GM12878 (cell line): Measurements from ENCODE around the gene LAMB1. TPM values are rescaled to one million over a fixed set of nuclear protein-coding genes. Genes with fewer than 3 reads are reported as not detected.

ENCODE experiments used
- ATAC-seq: fragments of 200-7000 bp; cut with Tn5 transposase; 3 replicates; pipeline ENCODE4 v1.9.1; 2020; ENCODE audit warnings: mild to moderate bottlenecking, moderate library complexity
- BruUV-seq: library from RNA; stranded (reverse); fragments of 400-500 nt; replicated peaks from 2 replicates; lab custom pipeline; 2021; lab: Mats Ljungman, UMichigan
- CTCF ChIA-PET: fragments of 300-600 bp; sonication (Branson Sonifier 250); formaldehyde crosslinking; extraction: SDS; loops from one replicate; lab custom pipeline; 2021; ENCODE audit warnings: inconsistent platforms; lab: Yijun Ruan, JAX
- POLR2A ChIA-PET: fragments of 350-600 bp; formaldehyde crosslinking; extraction: SDS; loops from one replicate; lab custom pipeline; 2021; ENCODE audit warnings: inconsistent platforms; lab: Charles Lee
- RAD21 ChIA-PET: fragments of 300-600 bp; sonication (Branson Sonifier 250); formaldehyde crosslinking; loops from one replicate; lab custom pipeline; 2023; ENCODE audit warnings: antibody characterized with exemption; ENCODE audit not compliant: unreplicated experiment; lab: Charles Lee
- SMC1A ChIA-PET: fragments of 300-600 bp; sonication (Branson Sonifier 250); formaldehyde crosslinking; loops from one replicate; lab custom pipeline; 2023; ENCODE audit not compliant: unreplicated experiment, uncharacterized antibody; lab: Charles Lee
- DNase-seq: peaks from one replicate; pipeline ENCODE4 v3.0.0-alpha.2; 2011; ENCODE audit warnings: low read depth, low spot score
- FAIRE-seq: peaks from 3 replicates; lab custom pipeline; 2011; peaks lifted over from hg19 to GRCh38; lab: Jason Lieb, UNC
- H2AFZ ChIP-seq: 2 replicates; pipeline ENCODE4 v1.6.0; 2011; ENCODE audit warnings: low read depth, low read length, control low read depth; ENCODE audit not compliant: control insufficient read depth
- H3K27ac ChIP-seq: 2 replicates; pipeline ENCODE4 v1.5.1; 2011; ENCODE audit warnings: control low read depth; ENCODE audit not compliant: control insufficient read depth, insufficient read depth
- H3K27me3 ChIP-seq, 2 experiments: replicated peaks in 1 of 2; 2 replicates each; pipeline versions ENCODE4 v1.6.0 to v1.6.1; 2011; ENCODE audit warnings: low read length in 1 of 2; ENCODE audit not compliant: control insufficient read depth in 2 of 2, insufficient read depth in 2 of 2
- H3K36me3 ChIP-seq, 2 experiments: 2 replicates each; pipeline ENCODE4 v1.5.1; 2011; ENCODE audit warnings: low read length in 1 of 2; ENCODE audit not compliant: control insufficient read depth in 2 of 2, insufficient read depth in 2 of 2
- H3K4me1 ChIP-seq: 2 replicates; pipeline ENCODE4 v1.6.1; 2011; ENCODE audit warnings: mild to moderate bottlenecking, low read length, moderate library complexity, mixed read lengths; ENCODE audit not compliant: control insufficient read depth, insufficient read depth
- H3K4me2 ChIP-seq: 2 replicates; pipeline ENCODE4 v1.6.0; 2011; ENCODE audit warnings: control low read depth; ENCODE audit not compliant: control insufficient read depth, insufficient read depth
- H3K4me3 ChIP-seq: fragments of 200-600 bp; sonication (generic); 2 replicates; pipeline ENCODE4 v1.5.1; 2016
- H3K79me2 ChIP-seq: 2 replicates; pipeline ENCODE4 v1.6.0; 2011; ENCODE audit warnings: low read length; ENCODE audit not compliant: control insufficient read depth, insufficient read depth
- H3K9ac ChIP-seq: 2 replicates; pipeline ENCODE4 v1.8.0; 2011; ENCODE audit warnings: low read length, control low read depth, mixed read lengths; ENCODE audit not compliant: control insufficient read depth, insufficient read depth
- H3K9me3 ChIP-seq: replicated peaks from 3 replicates; pipeline ENCODE4 v1.5.1; 2011; ENCODE audit warnings: mild to moderate bottlenecking, low read length; ENCODE audit not compliant: control insufficient read depth, insufficient read depth
- H4K20me1 ChIP-seq: 2 replicates; pipeline ENCODE4 v1.6.0; 2011; ENCODE audit not compliant: control insufficient read depth, insufficient read depth
- BACH1 ChIP-seq: fragments of 450-650 bp; IDR thresholded peaks from 2 replicates; pipeline ENCODE4 v1.6.1; 2017; ENCODE audit warnings: mild to moderate bottlenecking, borderline replicate concordance
- EGR1 ChIP-seq, 2 experiments: IDR thresholded peaks; 1 replicate in 1 of 2; 2 replicates in 1 of 2; pipeline ENCODE4 v1.6.1; 2011 to 2012; ENCODE audit warnings: low read depth in 2 of 2, low read length in 2 of 2, borderline replicate concordance in 1 of 2, mild to moderate bottlenecking in 1 of 2, moderate library complexity in 1 of 2
- FOS ChIP-seq: IDR thresholded peaks from 3 replicates; pipeline ENCODE4 v1.6.1; 2011; ENCODE audit warnings: borderline replicate concordance; ENCODE audit not compliant: insufficient read length; ENCODE audit errors: extremely low read depth
- KAT2A ChIP-seq: conservative IDR thresholded peaks from 2 replicates; pipeline ENCODE4 v1.6.1; 2011; ENCODE audit warnings: low read depth, low read length; ENCODE audit not compliant: control insufficient read depth
- NR2C1 ChIP-seq: fragments of 450-650 bp; IDR thresholded peaks from 2 replicates; pipeline ENCODE4 v1.6.1; 2017; ENCODE audit warnings: antibody characterized with exemption, mild to moderate bottlenecking, moderate library complexity
- SIX5 ChIP-seq: IDR thresholded peaks from 2 replicates; pipeline ENCODE4 v1.6.1; 2011; ENCODE audit warnings: mild to moderate bottlenecking, low read depth, low read length, moderate library complexity; ENCODE audit not compliant: severe bottlenecking
- WGBS: methylation state at CpG from one replicate; pipeline ENCODE4 v1.1.6; 2016; ENCODE audit warnings: low lambda C conversion rate; ENCODE audit not compliant: insufficient replicate concordance, insufficient coverage; ENCODE audit errors: missing lambda C conversion rate; 5-methylcytosine and 5-hydroxymethylcytosine counted together
- in situ Hi-C: fragments of 300-500 bp; cut with MboI; formaldehyde crosslinking; loops from 9 replicates; pipeline ENCODE4 v1.14.3; 2018; ENCODE audit warnings: mixed read lengths
- intact Hi-C: fragments of 100-400 bp; cut with micrococcal nuclease; formaldehyde crosslinking; loops from one replicate; pipeline ENCODE4 v1.14.2; 2022; ENCODE audit not compliant: unreplicated experiment
- polyA plus RNA-seq, 11 experiments: library from polyadenylated mRNA; depleted of rRNA in 4 of 11; unstranded in 6 of 11; stranded (reverse) in 5 of 11; fragments of >200 nt; fragmentation: Nextera tagmentation in 4 of 11; fragmentation: Illumina TruSeq in 1 of 11; extraction: Ambion mirVana in 4 of 11; extraction: Trizol in 1 of 11; gene quantifications; 1 replicate in 1 of 11; 2 replicates in 10 of 11; pipeline versions ENCODE4 v1.2.1 to v1.2.3, GENCODE V29; 2011 to 2016; ENCODE audit warnings: inconsistent platforms in 2 of 11, missing spikeins in 2 of 11, low read depth in 1 of 11
- total RNA-seq, 4 experiments: library from RNA; depleted of rRNA in 3 of 4; stranded (reverse); fragments of >200 nt in 3 of 4; fragmentation: Illumina TruSeq in 1 of 4; extraction: Trizol in 1 of 4; gene quantifications; 2 replicates each; pipeline versions ENCODE4 v1.2.1 to v1.2.3, GENCODE V29; 2013 to 2021
- TF ChIP-seq, protein P1 (sequence below): fragments of 450-650 bp; IDR thresholded peaks from 2 replicates; pipeline ENCODE4 v1.6.1; 2016; ENCODE audit warnings: mild to moderate bottlenecking
- TF ChIP-seq, protein P2 (sequence below): fragments of 450-650 bp; IDR thresholded peaks from 2 replicates; pipeline ENCODE4 v1.6.1; 2017; ENCODE audit warnings: mild to moderate bottlenecking

The LAMB1 gene
- total and polyA plus RNA-seq, 10 of the 15 experiments (the other 5 are each of a cell fraction or from before 2014, with no cell fraction given) = 0.05 to 2.2 (median 1.2) TPM; not detected in 4

DNA sequence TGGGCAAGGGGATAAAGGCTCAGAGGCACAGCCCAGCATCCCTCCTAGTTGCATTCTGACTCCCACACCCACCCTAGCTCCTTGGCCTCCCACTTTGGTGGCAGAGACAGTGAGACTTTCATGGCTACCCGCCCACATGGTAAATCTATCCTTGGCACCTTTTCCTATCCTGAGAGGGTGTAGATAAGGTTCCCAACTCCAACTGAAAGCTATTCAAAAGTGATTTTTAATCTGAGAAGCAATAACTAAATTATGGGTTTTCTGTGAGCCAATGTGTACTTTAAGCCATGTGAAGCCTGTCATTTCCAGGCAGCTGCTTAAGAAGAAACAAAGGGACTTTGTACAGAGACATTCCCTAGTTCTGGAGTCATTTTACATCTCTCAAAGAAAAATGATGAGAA is 9.1 kb downstream of the LAMB1 start:
- Histone ChIP-seq H3K9ac (no peak overlapping the region), H3K27ac (no peak overlapping the region), H3K4me1 (no peaks in the 10 kb centered on the region), H3K4me3 (no peak overlapping the region), H3K36me3 (no peaks in the 10 kb centered on the region), H4K20me1 (no peaks in the 10 kb centered on the region), H3K79me2 (no peaks in the 10 kb centered on the region), H3K9me3 (no peaks in the 10 kb centered on the region), H3K4me2 (no peak overlapping the region), H3K27me3 (peaks cover 0 to 2% of the 10 kb centered on the region in 2 experiments; a peak in 1 of 4 replicates), H2AFZ (no peak overlapping the region)
- no TSS peak for BruUV-seq
- intact Hi-C loops = no loop called here
- TF ChIP-seq KAT2A (no peak), NR2C1 (no peak), SIX5 (no peak), BACH1 (no peak), EGR1 (IDR thresholded peaks at IDR 0.05; ENCODE audit: borderline replicate concordance in 1 of 2, low read depth in 2 of 2, low read length in 2 of 2) (no peak), FOS (no peak)
- TF ChIP-seq, protein P1, sequence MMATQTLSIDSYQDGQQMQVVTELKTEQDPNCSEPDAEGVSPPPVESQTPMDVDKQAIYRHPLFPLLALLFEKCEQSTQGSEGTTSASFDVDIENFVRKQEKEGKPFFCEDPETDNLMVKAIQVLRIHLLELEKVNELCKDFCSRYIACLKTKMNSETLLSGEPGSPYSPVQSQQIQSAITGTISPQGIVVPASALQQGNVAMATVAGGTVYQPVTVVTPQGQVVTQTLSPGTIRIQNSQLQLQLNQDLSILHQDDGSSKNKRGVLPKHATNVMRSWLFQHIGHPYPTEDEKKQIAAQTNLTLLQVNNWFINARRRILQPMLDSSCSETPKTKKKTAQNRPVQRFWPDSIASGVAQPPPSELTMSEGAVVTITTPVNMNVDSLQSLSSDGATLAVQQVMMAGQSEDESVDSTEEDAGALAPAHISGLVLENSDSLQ = no peak
- TF ChIP-seq, protein P2, sequence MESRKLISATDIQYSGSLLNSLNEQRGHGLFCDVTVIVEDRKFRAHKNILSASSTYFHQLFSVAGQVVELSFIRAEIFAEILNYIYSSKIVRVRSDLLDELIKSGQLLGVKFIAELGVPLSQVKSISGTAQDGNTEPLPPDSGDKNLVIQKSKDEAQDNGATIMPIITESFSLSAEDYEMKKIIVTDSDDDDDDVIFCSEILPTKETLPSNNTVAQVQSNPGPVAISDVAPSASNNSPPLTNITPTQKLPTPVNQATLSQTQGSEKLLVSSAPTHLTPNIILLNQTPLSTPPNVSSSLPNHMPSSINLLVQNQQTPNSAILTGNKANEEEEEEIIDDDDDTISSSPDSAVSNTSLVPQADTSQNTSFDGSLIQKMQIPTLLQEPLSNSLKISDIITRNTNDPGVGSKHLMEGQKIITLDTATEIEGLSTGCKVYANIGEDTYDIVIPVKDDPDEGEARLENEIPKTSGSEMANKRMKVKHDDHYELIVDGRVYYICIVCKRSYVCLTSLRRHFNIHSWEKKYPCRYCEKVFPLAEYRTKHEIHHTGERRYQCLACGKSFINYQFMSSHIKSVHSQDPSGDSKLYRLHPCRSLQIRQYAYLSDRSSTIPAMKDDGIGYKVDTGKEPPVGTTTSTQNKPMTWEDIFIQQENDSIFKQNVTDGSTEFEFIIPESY = no peak
- in situ Hi-C loops = no loop called here
- RAD21 ChIA-PET = no interaction called here
- ATAC-seq = no peak
- CTCF ChIA-PET = no interaction called here
- SMC1A ChIA-PET = no interaction called here
- 5% methylated on average over 1 of the region's 1 CpG for WGBS
- POLR2A ChIA-PET = no interaction called here
- no peak for DNase-seq
- no peak for FAIRE-seq
